Stimulated activated CD8-positive, alpha-beta memory T cell treated with anti-CD3 and anti-CD28 coated beads, Interleukin-15, amount 100 ng/mL, for 48 hours (primary cell): ENCODE results near the gene TANGO6.

Experiments
- DNase-seq, 2 donors: peaks; one replicate each; pipeline ENCODE4 v3.0.0-alpha.2; 2020; ENCODE audit warnings: low read depth in 2 of 2

The TANGO6 gene

DNA sequence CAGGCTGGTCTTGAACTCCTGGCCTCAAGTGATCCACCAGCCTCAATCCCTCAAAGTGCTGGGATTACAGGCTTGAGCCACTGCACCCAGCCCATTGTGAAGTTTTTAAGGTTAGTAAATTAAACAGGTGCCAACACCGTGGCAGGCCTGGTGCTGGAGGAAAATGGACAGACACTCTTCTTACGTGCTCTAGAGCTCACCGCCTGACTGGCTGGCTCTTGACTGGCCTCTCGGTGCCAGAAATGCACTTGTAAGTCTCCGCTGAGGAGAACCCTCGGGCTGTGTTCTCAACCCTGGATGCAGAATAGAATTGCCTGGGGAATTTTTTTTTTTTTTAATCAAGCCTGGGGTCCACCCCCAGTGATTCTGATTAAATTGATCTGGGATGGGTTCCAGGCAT lies 251.9 kb downstream of the TANGO6 start:
- DNase-seq: no peak

DNA sequence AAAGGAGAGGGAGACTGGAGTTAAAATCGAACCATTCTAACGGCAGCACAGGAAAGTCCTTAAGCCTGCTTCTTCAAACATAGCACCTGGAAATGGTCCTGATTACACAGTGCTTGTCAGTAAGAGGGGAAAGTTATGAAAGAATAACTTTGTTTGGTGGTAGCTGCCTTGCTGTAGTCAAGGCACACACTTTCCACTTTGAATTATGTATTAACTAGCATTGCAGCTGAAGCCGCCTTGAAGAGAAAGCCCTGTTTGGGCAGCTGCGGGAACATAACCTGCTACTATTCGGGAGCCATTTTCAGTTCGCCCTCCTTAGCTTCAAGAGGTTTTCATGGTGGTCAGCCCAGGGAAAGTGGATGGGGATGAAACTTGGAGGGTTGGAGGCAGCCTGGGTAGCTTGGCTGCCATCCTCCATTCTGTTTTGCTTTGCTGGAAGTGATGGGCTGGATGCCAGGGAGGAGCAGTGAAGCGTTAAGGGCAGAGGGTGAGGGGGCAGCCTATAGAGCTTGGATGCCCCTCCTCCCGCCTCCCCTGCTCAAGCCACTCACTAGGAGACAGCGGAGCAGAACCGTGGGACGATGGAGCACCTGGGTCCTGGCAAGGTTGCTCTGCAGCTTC lies 256.9 kb downstream of the TANGO6 start:
- no peak for DNase-seq

DNA sequence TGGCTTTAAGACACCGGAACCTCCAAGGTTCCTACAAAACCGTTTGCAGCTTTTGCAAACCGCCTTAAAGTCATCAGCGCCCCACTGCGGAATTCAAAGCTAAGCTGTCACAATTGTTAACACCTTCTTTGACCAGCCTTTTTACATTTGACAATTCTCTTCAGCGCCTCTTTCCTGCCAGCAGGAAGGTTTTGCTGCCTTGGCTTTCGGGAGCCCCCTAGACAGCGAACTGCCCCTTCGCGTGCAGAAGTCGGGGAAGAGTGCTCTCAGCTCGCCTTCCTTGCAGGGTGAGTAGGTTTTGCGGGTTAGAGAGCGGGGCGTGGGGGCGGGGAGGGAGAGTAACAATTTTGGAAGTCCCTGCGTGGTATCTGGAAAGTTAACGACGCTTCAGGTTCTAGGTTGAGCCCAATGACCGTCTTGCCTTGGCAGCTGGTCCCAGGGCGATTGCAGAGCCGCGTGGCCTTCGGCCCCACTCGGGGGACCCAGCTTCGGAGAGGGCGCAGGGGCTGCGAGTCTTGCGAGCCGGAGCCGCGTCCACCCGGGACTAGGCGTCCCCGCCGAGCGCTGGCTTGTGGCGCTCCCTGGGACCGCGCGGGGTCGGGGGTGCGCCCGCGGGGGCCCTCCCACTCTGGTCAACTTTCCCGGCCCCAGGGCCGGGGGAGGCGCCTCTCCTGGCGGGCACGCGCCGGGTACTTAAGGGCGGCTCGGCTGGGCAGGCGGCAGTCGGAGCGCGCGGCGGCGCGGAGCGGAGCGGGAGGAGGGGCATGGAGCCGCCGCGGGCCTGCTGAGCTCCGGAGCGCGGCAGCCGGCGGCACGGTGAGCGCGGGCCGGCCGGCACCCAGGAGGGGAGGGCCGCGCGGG lies 262.4 kb downstream of the TANGO6 start, which contains the start of gene HAS3:
HAS3 (plus strand) TSS at position 153 of the 861 bp plus-strand sequence. CDS start 3,743 bp downstream, outside the sequence.
- DNase-seq: no peak

DNA sequence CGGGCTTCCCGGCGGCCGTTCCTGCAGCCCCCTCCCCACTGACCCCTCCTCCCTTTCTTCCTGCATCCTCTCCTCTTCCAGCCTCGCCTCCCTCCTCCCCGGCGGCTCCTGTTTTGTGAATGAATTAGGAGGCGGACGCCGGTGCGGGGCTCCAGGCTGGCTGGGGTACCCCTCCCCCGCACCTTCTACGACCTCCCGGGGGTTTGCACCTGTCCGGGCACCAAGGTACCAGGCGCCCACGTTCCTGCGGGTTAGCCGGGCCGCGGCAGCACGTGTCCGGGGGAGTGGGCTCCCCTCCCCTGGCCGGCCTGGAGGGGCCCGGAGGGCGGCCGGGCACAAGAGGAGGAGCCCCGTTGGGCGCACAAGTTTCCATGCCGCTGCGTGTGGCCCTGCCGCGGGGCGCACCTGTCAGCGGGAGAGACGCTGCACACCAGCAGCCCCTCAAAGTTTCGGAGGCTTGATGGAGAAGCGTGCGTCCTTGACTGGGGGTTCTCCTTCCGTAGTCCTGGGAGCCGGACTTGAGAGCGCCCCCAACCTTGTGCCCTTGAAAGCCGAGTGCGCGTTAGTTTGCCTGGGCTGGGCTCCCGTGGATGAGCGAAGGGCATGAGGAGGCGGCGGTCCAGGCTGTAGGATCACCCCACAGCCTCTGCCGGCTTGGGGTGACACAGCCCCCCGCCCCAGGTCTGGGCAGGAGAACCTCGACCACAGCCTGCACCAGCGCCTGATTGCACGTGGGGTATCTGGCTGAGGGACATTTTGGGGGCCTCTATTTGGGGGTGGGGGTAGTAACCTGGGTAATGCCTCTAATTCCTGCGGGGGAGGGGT lies 263.4 kb downstream of the TANGO6 start:
- DNase-seq: no peak

GRCh38 chr16:69107316-69107962 lies 264.1 kb downstream of the TANGO6 start:
- no peak for DNase-seq

GRCh38 chr16:69108064-69108904 lies 265.0 kb downstream of the TANGO6 start:
- no peak for DNase-seq

GRCh38 chr16:69108905-69109252 lies 265.5 kb downstream of the TANGO6 start:
- DNase-seq: no peak

DNA sequence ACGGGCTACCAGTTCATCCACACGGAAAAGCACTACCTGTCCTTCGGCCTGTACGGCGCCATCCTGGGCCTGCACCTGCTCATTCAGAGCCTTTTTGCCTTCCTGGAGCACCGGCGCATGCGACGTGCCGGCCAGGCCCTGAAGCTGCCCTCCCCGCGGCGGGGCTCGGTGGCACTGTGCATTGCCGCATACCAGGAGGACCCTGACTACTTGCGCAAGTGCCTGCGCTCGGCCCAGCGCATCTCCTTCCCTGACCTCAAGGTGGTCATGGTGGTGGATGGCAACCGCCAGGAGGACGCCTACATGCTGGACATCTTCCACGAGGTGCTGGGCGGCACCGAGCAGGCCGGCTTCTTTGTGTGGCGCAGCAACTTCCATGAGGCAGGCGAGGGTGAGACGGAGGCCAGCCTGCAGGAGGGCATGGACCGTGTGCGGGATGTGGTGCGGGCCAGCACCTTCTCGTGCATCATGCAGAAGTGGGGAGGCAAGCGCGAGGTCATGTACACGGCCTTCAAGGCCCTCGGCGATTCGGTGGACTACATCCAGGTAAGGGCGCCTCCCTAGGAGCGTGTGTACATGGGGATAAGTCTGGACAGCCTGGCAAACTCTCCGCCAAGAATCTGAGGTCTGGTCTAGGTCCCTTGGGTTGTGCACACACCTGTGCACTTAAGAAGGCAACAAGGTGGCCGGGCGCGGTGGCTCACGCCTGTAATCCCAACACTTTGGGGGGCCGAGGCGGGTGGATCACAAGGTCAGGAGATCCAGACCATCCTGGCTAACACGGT lies 266.3 kb downstream of the TANGO6 start:
- DNase-seq: no peak

DNA sequence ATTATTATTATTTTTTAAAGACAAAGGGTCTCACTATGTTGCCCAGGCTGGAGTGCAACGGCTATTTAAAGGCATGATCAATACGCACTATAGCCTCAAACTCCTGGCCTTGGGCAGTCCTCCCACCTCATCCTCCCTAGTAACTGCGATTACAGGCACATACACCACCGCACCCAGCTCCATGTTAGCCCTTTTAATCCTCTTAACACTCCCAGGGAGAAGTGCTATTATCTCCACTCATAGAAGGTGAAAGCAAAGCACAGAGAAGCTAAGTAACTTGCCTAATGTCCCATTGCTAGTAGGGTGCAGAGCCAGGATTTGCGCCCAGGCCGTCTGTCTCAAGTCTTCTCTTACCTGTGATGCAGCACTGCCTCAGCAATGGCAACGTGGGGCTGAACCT lies 267.1 kb downstream of the TANGO6 start:
- no peak for DNase-seq

DNA sequence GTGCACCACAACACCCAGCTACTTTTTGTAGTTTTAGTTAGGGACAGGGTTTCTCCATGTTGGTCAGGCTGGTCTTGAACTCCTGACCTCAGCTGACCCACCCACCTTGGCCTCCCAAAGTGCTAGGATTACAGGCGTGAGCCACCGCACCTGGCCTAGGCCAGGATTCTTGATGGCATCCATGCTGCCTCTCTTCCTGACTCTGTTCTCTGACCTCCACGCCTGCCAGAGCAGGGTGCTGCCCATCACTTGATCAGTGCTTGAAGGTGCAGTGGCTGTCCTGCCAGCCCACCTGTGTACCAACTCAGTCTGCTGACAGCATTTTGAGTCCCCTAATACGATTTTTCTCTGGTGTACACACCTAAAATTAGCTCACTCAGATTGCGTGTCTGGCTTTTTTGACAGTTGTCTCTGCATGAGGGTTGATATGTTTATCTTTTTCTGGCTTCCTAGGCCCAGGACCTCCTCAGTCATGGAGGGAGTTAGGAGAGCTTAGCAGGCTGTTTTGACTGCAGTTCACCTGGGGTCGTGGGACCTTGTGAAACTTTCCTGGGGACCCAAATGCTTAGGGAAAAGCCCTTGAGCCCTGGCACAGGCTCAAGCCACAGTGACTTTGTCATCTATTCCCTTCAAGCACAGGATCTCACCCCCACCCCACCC lies 268.0 kb downstream of the TANGO6 start:
- DNase-seq: no peak

DNA sequence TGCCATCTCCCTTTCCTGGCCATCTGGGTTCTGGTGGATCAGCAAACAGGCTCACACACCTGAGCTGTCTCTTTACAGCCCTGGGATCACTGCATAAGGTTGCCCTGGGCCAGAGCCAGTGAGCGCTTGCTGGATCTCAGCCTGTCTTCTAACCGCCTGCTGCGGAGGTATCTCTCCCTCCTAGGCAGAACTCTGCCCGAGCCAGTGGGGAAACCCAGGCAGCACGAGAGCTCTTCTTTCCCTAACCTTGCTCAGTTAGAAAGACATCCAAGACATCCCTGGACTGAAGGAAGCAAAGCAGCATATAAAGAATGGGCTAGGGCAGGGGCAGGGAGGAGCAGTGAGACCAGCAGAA lies 268.5 kb downstream of the TANGO6 start:
- no peak for DNase-seq

DNA sequence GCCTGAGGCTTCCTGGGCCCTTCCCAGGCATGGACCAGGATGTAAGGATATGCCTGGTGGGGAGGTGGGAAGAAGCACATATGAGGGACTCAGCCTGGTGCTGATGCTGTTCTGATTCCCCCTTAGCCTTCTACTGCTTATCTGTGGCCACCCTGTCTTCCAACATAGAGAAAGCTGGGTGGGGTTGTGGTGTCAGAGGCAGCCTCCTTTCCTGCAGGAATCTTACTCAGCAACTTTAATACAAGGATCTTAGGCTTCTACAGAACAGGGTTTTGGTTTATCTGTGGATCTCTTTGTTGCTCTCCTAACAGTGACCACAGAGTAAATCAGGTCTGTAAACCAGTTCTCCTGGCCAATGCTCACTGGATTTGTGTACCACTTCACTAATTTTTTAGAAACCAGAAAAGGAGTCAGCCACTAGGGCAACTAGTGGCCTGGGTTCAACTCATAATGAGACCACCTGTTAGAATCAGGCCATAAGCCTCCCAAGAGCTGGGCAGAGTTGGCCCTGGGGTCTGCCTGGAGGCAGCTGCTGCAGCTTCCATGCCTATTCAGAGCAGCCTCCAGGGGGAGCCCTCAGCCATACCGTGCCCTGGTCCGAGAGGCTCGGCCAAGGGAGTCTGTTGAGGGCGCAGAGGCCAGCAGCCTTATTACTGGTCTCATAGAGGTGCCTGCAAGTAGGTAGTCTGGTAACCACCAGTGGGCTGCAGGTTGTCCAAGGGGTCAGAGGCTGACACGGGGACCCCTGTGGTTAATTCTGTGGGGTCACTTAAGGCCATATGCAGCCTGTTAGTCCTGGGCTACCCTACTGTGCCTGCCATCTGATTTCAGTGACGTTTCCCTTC lies 269.2 kb downstream of the TANGO6 start:
- DNase-seq: no peak

DNA sequence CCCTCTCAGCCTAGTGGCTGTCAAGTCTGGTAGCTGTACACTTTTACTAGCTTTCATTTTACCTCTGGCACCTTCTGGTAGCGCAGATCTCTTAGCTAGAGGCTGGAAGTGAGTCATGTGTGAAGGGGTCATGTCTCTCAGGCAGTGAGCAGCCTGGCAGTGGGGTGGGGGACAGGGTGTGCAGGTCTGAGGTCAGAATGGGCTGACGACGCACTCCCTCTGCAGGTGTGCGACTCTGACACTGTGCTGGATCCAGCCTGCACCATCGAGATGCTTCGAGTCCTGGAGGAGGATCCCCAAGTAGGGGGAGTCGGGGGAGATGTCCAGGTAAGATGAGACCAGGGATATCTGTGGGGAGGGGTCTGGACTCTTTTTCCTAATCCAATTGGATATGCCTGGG lies 269.9 kb downstream of the TANGO6 start:
- DNase-seq: no peak

- no peak for DNase-seq
Measured at GRCh38 chr16:69114346-69114975, 271.1 kb downstream of the TANGO6 start.

DNA sequence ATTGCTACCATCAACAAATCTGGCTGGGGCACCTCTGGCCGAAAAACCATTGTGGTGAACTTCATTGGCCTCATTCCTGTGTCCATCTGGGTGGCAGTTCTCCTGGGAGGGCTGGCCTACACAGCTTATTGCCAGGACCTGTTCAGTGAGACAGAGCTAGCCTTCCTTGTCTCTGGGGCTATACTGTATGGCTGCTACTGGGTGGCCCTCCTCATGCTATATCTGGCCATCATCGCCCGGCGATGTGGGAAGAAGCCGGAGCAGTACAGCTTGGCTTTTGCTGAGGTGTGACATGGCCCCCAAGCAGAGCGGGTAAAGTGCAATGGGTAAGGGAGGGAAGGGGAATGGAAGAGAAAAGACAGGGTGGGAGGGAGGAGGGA lies 271.6 kb downstream of the TANGO6 start:
- DNase-seq: no peak

- no peak for DNase-seq
Measured at GRCh38 chr16:69115361-69115760, 272.0 kb downstream of the TANGO6 start.

DNA sequence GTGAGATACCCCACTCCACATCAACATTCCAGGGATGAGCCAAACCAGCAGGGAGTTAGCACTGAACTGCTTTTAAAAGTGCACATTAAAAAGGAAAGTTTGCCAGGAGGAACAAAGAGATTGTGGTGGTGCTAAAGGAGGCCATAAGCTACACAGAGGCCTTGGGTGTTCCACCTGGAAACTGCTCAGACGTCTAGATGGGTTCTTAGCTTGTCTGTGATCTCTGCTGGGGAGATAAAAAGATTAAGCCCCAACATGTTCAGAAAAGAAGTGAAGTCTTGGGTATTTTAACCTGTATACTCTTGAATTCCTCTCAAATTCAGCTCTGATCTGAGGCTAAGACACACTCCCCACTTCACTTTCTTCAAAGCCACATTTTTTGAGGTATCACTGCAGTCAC lies 272.5 kb downstream of the TANGO6 start:
- DNase-seq: no peak

DNA sequence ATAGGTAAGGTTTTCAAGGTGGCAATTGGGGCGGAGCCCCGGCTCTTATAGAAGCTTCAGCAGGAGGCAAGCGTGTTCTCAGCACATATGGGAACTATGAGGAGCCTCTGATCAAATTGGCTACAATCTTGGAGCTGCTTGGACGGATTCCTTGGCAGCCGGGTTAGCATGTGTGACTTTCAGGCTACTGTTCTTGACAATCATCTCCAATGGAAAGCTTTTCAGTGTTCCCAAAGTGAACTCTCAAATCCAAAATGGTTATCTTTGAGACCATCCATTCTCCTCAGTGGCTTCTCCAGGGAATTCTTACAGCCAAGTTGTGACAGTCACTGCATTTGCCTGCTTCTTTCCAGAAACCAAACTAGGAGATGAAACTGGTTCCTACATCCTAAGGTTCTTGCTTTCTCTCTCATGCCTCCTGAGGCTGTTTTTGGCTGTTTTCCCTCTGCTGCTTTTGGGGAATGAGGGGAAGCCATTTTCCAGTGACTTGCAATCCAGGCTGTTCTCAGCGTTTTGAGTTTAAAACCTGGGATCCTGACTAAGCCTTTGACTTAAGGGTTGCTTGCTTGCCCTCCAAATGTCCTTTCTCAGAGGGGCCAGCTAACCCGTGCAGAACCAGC lies 273.0 kb downstream of the TANGO6 start:
- no peak for DNase-seq
